HEK293T (cell line): ENCODE results near the gene UNKL.

ENCODE experiments used
- ARNT ChIP-seq: fragments of 450-650 bp; IDR thresholded peaks from 2 replicates; pipeline ENCODE4 v1.6.1; 2017; ENCODE audit warnings: mild to moderate bottlenecking
- BHLHE40 ChIP-seq: fragments of 450-650 bp; IDR thresholded peaks from 2 replicates; pipeline ENCODE4 v1.6.1; 2016; ENCODE audit warnings: mild to moderate bottlenecking, moderate library complexity, borderline replicate concordance
- ELF4 ChIP-seq: fragments of 450-650 bp; IDR thresholded peaks from 2 replicates; pipeline ENCODE4 v1.6.1; 2017; ENCODE audit warnings: antibody characterized with exemption
- FOXA1 ChIP-seq: fragments of 450-650 bp; IDR thresholded peaks from 2 replicates; pipeline ENCODE4 v1.6.1; 2016; ENCODE audit warnings: mild to moderate bottlenecking
- FOXK2 ChIP-seq: fragments of 450-650 bp; IDR thresholded peaks from 2 replicates; pipeline ENCODE4 v1.6.1; 2016; ENCODE audit warnings: mild to moderate bottlenecking
- FOXM1 ChIP-seq: fragments of 450-650 bp; IDR thresholded peaks from 2 replicates; pipeline ENCODE4 v1.6.1; 2017; ENCODE audit warnings: mild to moderate bottlenecking, borderline replicate concordance
- HDGF ChIP-seq: fragments of 450-650 bp; IDR thresholded peaks from 2 replicates; pipeline ENCODE4 v1.6.1; 2017; ENCODE audit warnings: antibody characterized with exemption, borderline replicate concordance
- NFRKB ChIP-seq: fragments of 450-650 bp; IDR thresholded peaks from 2 replicates; pipeline ENCODE4 v1.6.1; 2016; ENCODE audit warnings: mild to moderate bottlenecking, moderate library complexity
- PKNOX1 ChIP-seq: fragments of 450-650 bp; IDR thresholded peaks from 2 replicates; pipeline ENCODE4 v1.6.1; 2016
- SP1 ChIP-seq: fragments of 450-650 bp; IDR thresholded peaks from 2 replicates; pipeline ENCODE4 v1.6.1; 2017
- SUZ12 ChIP-seq: fragments of 450-650 bp; IDR thresholded peaks from 2 replicates; pipeline ENCODE4 v1.6.1; 2016; ENCODE audit warnings: mild to moderate bottlenecking
- TARDBP ChIP-seq: fragments of 450-650 bp; IDR thresholded peaks from 2 replicates; pipeline ENCODE4 v1.6.1; 2016
- ZNF384 ChIP-seq: fragments of 450-650 bp; IDR thresholded peaks from 2 replicates; pipeline ENCODE4 v1.6.1; 2016

- TF ChIP-seq FOXK2: no peak
- no peak for TF ChIP-seq SP1
- no peak for TF ChIP-seq HDGF
- no peak for TF ChIP-seq FOXM1
- TF ChIP-seq BHLHE40: no peak
- no peak for TF ChIP-seq SUZ12
- no peak for TF ChIP-seq TARDBP
- TF ChIP-seq PKNOX1: no peak
- no peak for TF ChIP-seq ELF4
- no peak for TF ChIP-seq ZNF384
- no peak for TF ChIP-seq ARNT
- TF ChIP-seq FOXA1: no peak
- TF ChIP-seq NFRKB: no peak
These were observed 15.1 kb upstream of the UNKL start for GRCh38 chr16:1429631-1430030.
